CD4-positive, alpha-beta T cell treated with Interleukin-4 for 1 hour (primary cell): ENCODE results near the gene RTN4IP1.
A peak's percentile ranks its signal among the peaks of the same experiment; 100 is the strongest.
"Not testable (repeated sequence)": the region's sequence is repeated elsewhere in the genome, so short reads cannot be mapped to it uniquely, and the experiment has no call there.

ENCODE experiments used
- DNase-seq, 2 donors: peaks; one replicate each; pipeline ENCODE4 v3.0.0-alpha.2; 2020 to 2022

The RTN4IP1 gene

GRCh38 chr6:106629103-106629858, at the start of gene RTN4IP1, which contains the start of gene QRSL1:
Gene RTN4IP1, minus strand, starts transcription at chr6:106629498. Its CDS starts 477 bp downstream, at chr6:106629021.
Gene QRSL1, plus strand, starts transcription at chr6:106629578. Its CDS starts 104 bp downstream, at chr6:106629682.
- DNase-seq: peak; percentile 92 to 95

GRCh38 chr6:106677282-106677681, 48.0 kb upstream of the RTN4IP1 start:
- no peak for DNase-seq

- DNase-seq: no peak
Observed at GRCh38 chr6:106674541-106675229, 45.4 kb upstream of the RTN4IP1 start.

- no peak for DNase-seq
Observed at GRCh38 chr6:106671651-106672050, 42.4 kb upstream of the RTN4IP1 start.

GRCh38 chr6:106670236-106670635, 40.9 kb upstream of the RTN4IP1 start:
- no peak for DNase-seq

GRCh38 chr6:106667022-106667402, 37.7 kb upstream of the RTN4IP1 start:
- DNase-seq: no peak

- DNase-seq: peak in 1 of 2 donors; percentile 50
Observed at GRCh38 chr6:106666282-106667021, 37.2 kb upstream of the RTN4IP1 start.

GRCh38 chr6:106662458-106662857, 33.2 kb upstream of the RTN4IP1 start:
- DNase-seq: no peak

GRCh38 chr6:106659859-106660258, 30.6 kb upstream of the RTN4IP1 start:
- no peak for DNase-seq

- DNase-seq: no peak
Observed at GRCh38 chr6:106658469-106658868, 29.2 kb upstream of the RTN4IP1 start.

GRCh38 chr6:106648651-106649308, 19.5 kb upstream of the RTN4IP1 start:
- DNase-seq: no peak

GRCh38 chr6:106643061-106643460, 13.8 kb upstream of the RTN4IP1 start:
- no peak for DNase-seq

GRCh38 chr6:106642476-106642875, 13.2 kb upstream of the RTN4IP1 start:
- DNase-seq: no peak

- DNase-seq: no peak
Observed at GRCh38 chr6:106639812-106640211, 10.5 kb upstream of the RTN4IP1 start.

GRCh38 chr6:106637717-106638341, 8.5 kb upstream of the RTN4IP1 start:
- DNase-seq: no peak

GRCh38 chr6:106637051-106637716, 7.9 kb upstream of the RTN4IP1 start:
- DNase-seq: no peak

GRCh38 chr6:106634565-106634964, 5.3 kb upstream of the RTN4IP1 start:
- DNase-seq: no peak

GRCh38 chr6:106631346-106631745, 2.0 kb upstream of the RTN4IP1 start:
- DNase-seq: no peak

GRCh38 chr6:106630366-106630765, 1.1 kb upstream of the RTN4IP1 start:
- DNase-seq: no peak

GRCh38 chr6:106629859-106630163, 513 bp upstream of the RTN4IP1 start:
- DNase-seq: no peak

- DNase-seq: no peak
Observed at GRCh38 chr6:106628658-106629102, 618 bp downstream of the RTN4IP1 start.

GRCh38 chr6:106627760-106628159, 1.5 kb downstream of the RTN4IP1 start:
- not testable (repeated sequence) for DNase-seq
